WI38 (cell line): ENCODE results near the gene INSC.

Source experiments
- H3K4me3 ChIP-seq: 2 replicates; pipeline ENCODE4 v1.5.1; 2011; ENCODE audit warnings: low read depth, mild to moderate bottlenecking, control low read depth, low read length
- TF ChIP-seq, protein P1 (sequence below): IDR thresholded peaks from 2 replicates; pipeline ENCODE4 v1.5.1; 2012; ENCODE audit warnings: low read depth, mild to moderate bottlenecking, control low read depth, low read length

The INSC gene

GRCh38 chr11:15202626-15203025 is 87.9 kb downstream of the INSC start:
- no peak overlapping the region for H3K4me3 ChIP-seq
- TF ChIP-seq, protein P1, sequence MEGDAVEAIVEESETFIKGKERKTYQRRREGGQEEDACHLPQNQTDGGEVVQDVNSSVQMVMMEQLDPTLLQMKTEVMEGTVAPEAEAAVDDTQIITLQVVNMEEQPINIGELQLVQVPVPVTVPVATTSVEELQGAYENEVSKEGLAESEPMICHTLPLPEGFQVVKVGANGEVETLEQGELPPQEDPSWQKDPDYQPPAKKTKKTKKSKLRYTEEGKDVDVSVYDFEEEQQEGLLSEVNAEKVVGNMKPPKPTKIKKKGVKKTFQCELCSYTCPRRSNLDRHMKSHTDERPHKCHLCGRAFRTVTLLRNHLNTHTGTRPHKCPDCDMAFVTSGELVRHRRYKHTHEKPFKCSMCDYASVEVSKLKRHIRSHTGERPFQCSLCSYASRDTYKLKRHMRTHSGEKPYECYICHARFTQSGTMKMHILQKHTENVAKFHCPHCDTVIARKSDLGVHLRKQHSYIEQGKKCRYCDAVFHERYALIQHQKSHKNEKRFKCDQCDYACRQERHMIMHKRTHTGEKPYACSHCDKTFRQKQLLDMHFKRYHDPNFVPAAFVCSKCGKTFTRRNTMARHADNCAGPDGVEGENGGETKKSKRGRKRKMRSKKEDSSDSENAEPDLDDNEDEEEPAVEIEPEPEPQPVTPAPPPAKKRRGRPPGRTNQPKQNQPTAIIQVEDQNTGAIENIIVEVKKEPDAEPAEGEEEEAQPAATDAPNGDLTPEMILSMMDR = no peak

DNA sequence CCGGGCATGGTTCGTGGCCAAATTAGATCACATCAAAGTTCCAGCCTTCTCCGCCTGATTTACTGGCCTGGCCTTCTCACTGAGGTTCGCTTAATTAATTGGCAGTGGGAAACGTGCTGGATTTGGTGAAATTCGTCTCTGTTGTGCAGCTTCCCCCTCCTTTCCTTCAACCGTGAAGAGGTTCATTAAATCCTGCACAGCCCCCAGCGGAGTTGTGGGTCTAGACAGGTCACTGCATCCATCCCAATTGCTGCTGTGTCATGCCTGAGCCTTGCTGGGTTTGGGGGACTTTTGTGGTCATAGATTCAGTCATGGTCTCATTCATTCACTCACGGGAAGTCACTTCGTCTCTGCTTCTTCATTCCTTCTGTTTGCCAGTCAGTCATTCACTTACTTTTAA is 90.0 kb downstream of the INSC start:
- TF ChIP-seq, protein P1 = no peak
- H3K4me3 ChIP-seq = no peak overlapping the region

DNA sequence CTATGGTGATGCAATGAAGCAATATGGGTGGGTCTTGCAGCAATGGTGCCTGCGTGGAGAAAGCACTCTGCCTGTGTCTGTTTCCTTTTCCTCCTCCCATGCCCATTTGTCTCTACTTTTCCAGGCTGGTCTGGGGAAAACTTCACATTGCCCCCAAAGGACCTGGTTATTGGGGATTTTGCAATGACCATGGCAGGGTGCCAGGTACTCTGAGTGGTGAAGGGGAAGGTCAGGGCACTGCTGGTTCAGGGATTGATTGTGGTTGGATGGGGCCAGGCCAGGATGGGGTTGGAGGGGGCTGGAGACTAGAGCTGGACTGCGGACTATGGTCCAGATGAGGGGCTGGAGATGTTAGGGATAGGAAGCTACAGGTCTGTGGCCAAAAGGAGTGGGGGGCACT is 92.1 kb downstream of the INSC start:
- H3K4me3 ChIP-seq = no peak overlapping the region
- TF ChIP-seq, protein P1 = no peak

DNA sequence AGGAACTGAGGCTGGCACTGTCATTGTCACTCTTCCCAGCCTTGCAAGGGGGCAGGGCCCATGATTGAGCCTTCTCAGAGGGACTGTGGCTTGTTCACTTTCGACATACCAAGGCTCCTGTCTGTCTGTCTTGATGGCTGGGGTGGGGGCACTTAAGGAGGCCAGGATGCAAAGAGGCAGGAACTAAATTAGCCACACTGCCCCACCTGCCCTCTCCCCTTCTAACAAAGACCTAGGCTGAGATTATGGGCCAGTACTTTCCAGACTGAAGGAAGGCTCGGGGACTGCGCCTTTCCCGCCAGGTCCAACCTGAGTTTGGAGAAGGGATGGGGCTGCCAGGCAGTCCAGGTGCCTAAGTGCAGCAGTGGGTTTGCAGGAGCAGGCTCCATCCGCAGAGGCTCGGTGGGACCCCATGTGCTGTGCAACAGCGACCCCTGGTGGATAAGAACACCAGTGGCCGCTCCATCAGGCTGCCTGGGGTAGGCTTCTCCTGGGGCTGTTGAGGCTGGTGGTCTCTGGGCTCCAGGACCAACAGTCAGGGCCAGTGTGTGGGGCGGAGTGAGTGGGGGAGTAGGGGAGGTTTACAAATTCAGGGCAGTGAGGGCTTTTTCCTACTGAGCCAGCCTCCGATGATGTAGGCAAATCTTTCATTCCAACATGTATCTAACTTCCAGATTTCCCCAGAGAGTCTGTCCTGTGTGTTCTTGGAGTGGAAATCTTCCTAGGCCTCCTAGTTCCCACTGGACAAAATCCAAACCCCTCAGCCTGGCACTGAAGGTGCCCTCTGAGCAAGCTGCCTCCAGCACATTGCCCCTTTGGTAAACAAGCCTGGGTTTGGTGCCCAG is 93.9 kb downstream of the INSC start:
- TF ChIP-seq, protein P1 = peak; percentile 89
- H3K4me3 ChIP-seq = no peak overlapping the region

GRCh38 chr11:15212876-15213275 is 98.2 kb downstream of the INSC start:
- TF ChIP-seq, protein P1 = no peak
- H3K4me3 ChIP-seq = no peak overlapping the region

DNA sequence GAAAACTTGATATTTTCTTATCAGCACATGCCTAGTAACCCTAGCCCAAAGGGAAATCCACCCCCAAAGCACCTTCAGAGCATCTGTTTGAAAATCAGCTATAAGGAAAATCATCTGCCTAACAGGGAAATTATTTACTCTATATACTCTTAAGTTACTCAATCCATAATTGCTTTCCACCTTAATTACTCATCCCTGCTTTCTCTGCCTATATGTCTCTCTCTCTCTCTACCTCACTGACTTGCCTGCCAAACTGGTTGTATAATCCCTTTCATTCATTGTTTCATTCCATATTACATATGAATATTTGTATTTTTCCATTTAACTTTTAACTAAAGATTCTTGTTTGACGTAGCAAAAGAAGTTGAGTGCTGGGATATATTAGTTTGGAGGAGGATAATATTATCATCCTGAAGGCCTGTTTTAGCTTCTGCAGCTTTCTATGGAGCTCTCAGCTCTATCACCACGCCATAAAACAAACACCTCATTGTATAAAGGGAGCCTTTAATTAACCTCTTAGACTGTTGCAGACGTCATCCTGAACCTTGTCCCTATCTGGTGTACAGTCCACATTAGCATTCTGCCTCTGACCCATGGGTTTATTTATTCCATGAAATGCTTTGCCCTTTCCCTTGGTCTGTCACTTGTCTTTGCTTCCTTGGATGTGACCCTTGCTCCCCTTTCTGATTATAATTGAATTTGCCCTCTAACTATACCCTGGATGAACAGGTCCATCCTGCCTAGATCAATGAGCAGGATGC is 98.9 kb downstream of the INSC start:
- TF ChIP-seq, protein P1 = no peak
- no peak overlapping the region for H3K4me3 ChIP-seq

DNA sequence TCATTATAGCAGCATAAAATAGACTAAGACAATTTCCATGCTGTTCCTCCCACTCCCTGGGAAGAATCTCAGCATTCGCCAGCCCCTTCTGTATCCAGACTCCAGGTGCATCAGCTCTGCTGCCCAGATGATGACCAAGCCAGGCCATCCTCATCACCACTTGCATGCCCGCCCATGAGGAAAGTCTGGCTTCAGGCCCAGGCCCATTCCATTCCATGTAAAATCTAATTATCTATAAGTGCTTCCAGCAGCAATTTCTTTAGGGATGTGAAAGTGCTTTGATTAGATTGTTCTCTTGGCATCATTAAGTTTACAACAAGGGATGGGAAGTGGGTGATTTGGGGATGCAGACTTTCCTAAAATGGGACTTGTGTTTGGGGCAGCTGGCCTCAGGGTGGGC is 100.3 kb downstream of the INSC start:
- TF ChIP-seq, protein P1 = no peak
- no peak overlapping the region for H3K4me3 ChIP-seq
